Osteoblast (primary cell): ENCODE data around the gene VAV3. TPM values are rescaled to one million over a fixed set of nuclear protein-coding genes. Genes with fewer than 3 reads are reported as not detected.
A peak's percentile ranks its signal among the peaks of the same experiment; 100 is the strongest.

Source experiments
- DNase-seq: peaks from one replicate; pipeline ENCODE4 v3.0.0; 2011; ENCODE audit warnings: low spot score, mixed read lengths; ENCODE audit not compliant: insufficient read length; ENCODE audit errors: missing footprints
- H2AFZ ChIP-seq: 2 replicates; pipeline ENCODE4 v1.6.0; 2011; ENCODE audit warnings: mild to moderate bottlenecking, low read length
- H3K27ac ChIP-seq: 2 replicates; pipeline ENCODE4 v1.5.1; 2011; ENCODE audit warnings: mild to moderate bottlenecking, low read depth, low read length, moderate library complexity
- H3K27me3 ChIP-seq: 2 replicates; pipeline ENCODE4 v1.6.0; 2012; ENCODE audit warnings: mild to moderate bottlenecking, control low read depth, inconsistent platforms, low read length, moderate library complexity; ENCODE audit not compliant: insufficient read depth
- H3K36me3 ChIP-seq: 2 replicates; pipeline ENCODE4 v1.5.1; 2011; ENCODE audit warnings: mild to moderate bottlenecking, low read length, control low read depth, moderate library complexity; ENCODE audit not compliant: insufficient read depth
- H3K4me1 ChIP-seq: 2 replicates; pipeline ENCODE4 v1.5.1; 2011; ENCODE audit warnings: mild to moderate bottlenecking, low read length, control low read depth, moderate library complexity; ENCODE audit not compliant: insufficient read depth
- H3K4me2 ChIP-seq: 2 replicates; pipeline ENCODE4 v1.6.0; 2011; ENCODE audit warnings: mild to moderate bottlenecking, low read length; ENCODE audit not compliant: insufficient read depth
- H3K4me3 ChIP-seq: fragments of 200-600 bp; sonication (generic); 3 replicates; pipeline ENCODE4 v1.5.1; 2012; ENCODE audit warnings: mild to moderate bottlenecking, low read length, inconsistent platforms; ENCODE audit not compliant: insufficient read depth
- H3K79me2 ChIP-seq: 2 replicates; pipeline ENCODE4 v1.6.0; 2012; ENCODE audit warnings: mild to moderate bottlenecking, low read length, control low read depth, inconsistent platforms; ENCODE audit not compliant: insufficient read depth
- H3K9me3 ChIP-seq: 2 replicates; pipeline ENCODE4 v1.5.1; 2011; ENCODE audit warnings: low read depth, low read length, control low read depth
- H4K20me1 ChIP-seq: 2 replicates; pipeline ENCODE4 v1.6.0; 2012; ENCODE audit warnings: mild to moderate bottlenecking, low read length, control low read depth; ENCODE audit not compliant: insufficient read depth
- CTCF ChIP-seq: IDR thresholded peaks from 2 replicates; pipeline ENCODE4 v1.5.1; 2011; ENCODE audit warnings: mild to moderate bottlenecking, low read depth, low read length, moderate library complexity; ENCODE audit errors: extremely low read depth
- total RNA-seq: library from RNA; depleted of rRNA; stranded (reverse); fragments of >200 nt; gene quantifications from 2 replicates; pipeline ENCODE4 v1.2.3, GENCODE V29; 2012

The VAV3 gene
- total RNA-seq, 1 donor: 0.72 TPM

GRCh38 chr1:107674486-107674885 is 290.5 kb downstream of the VAV3 start:
- no peak overlapping the region for H3K4me2 ChIP-seq
- no peaks in the 10 kb centered on the region for H3K36me3 ChIP-seq
- H3K79me2 ChIP-seq: no peaks in the 10 kb centered on the region
- no peaks in the 10 kb centered on the region for H3K9me3 ChIP-seq
- H4K20me1 ChIP-seq: no peaks in the 10 kb centered on the region
- H3K27ac ChIP-seq: no peak overlapping the region
- H2AFZ ChIP-seq: no peak overlapping the region
- DNase-seq: no peak
- no peaks in the 10 kb centered on the region for H3K27me3 ChIP-seq
- H3K4me1 ChIP-seq: no peaks in the 10 kb centered on the region
- TF ChIP-seq CTCF: no peak
- H3K4me3 ChIP-seq: no peak overlapping the region

GRCh38 chr1:107673006-107673405 is 292.0 kb downstream of the VAV3 start:
- Histone ChIP-seq H3K4me1 (no peaks in the 10 kb centered on the region), H3K36me3 (no peaks in the 10 kb centered on the region), H3K79me2 (no peaks in the 10 kb centered on the region), H4K20me1 (no peaks in the 10 kb centered on the region), H3K9me3 (no peaks in the 10 kb centered on the region), H2AFZ (no peak overlapping the region), H3K27ac (no peak overlapping the region), H3K4me2 (no peak overlapping the region), H3K4me3 (no peak overlapping the region), H3K27me3 (no peaks in the 10 kb centered on the region)
- no peak for TF ChIP-seq CTCF
- DNase-seq: no peak

GRCh38 chr1:107670397-107671040 is 294.5 kb downstream of the VAV3 start:
- DNase-seq: peak; percentile 37
- no peak for TF ChIP-seq CTCF
- Histone ChIP-seq H3K27me3 (no peaks in the 10 kb centered on the region), H3K36me3 (no peaks in the 10 kb centered on the region), H3K27ac (no peak overlapping the region), H3K4me2 (no peak overlapping the region), H4K20me1 (no peaks in the 10 kb centered on the region), H3K9me3 (no peaks in the 10 kb centered on the region), H3K4me1 (no peaks in the 10 kb centered on the region), H3K4me3 (no peak overlapping the region), H2AFZ (no peak overlapping the region), H3K79me2 (no peaks in the 10 kb centered on the region)

GRCh38 chr1:107669996-107670395 is 295.0 kb downstream of the VAV3 start:
- no peak for DNase-seq
- H3K4me2 ChIP-seq: no peak overlapping the region
- no peak for TF ChIP-seq CTCF

More at GRCh38 chr1:107669996-107670395, 295.0 kb downstream of the VAV3 start:
- Histone ChIP-seq H3K79me2 (no peaks in the 10 kb centered on the region), H3K27me3 (no peaks in the 10 kb centered on the region), H3K4me1 (no peaks in the 10 kb centered on the region), H4K20me1 (no peaks in the 10 kb centered on the region), H3K4me3 (no peak overlapping the region), H3K27ac (no peak overlapping the region), H2AFZ (no peak overlapping the region), H3K9me3 (no peaks in the 10 kb centered on the region), H3K36me3 (no peaks in the 10 kb centered on the region)
